Mesodermal cell (in vitro differentiated cells): Measurements from ENCODE around the gene PRRC1.
"Not testable (repeated sequence)": the region's sequence is repeated elsewhere in the genome, so short reads cannot be mapped to it uniquely, and the experiment has no call there.

Experiments used
- H3K27ac ChIP-seq: 2 replicates; pipeline ENCODE4 v1.7.0; 2013; ENCODE audit warnings: mild to moderate bottlenecking, low read depth, low read length, moderate library complexity; ENCODE audit not compliant: severe bottlenecking
- H3K36me3 ChIP-seq: 2 replicates; pipeline ENCODE4 v1.7.1; 2013; ENCODE audit warnings: mild to moderate bottlenecking, low read length, moderate library complexity; ENCODE audit not compliant: control insufficient read depth, insufficient read depth
- H3K4me1 ChIP-seq: one replicate; pipeline ENCODE4 v1.7.1; 2013; ENCODE audit warnings: mild to moderate bottlenecking, low read length; ENCODE audit not compliant: insufficient read depth, control insufficient read depth, poor library complexity, severe bottlenecking
- H3K4me3 ChIP-seq: 2 replicates; pipeline ENCODE4 v1.7.0; 2013; ENCODE audit warnings: low read length, control low read depth, mild to moderate bottlenecking; ENCODE audit not compliant: insufficient read depth, poor library complexity, severe bottlenecking; ENCODE audit errors: extremely low read depth
- H3K9me3 ChIP-seq: 2 replicates; pipeline ENCODE4 v1.7.1; 2013; ENCODE audit warnings: mild to moderate bottlenecking, low read length, moderate library complexity; ENCODE audit not compliant: control insufficient read depth
- WGBS, 2 experiments: methylation state at CpG; one replicate each; pipeline ENCODE4 v1.1.5; 2013; ENCODE audit warnings: missing lambda C conversion rate in 2 of 2; ENCODE audit not compliant: insufficient coverage in 2 of 2; 5-methylcytosine and 5-hydroxymethylcytosine counted together

Gene PRRC1

DNA sequence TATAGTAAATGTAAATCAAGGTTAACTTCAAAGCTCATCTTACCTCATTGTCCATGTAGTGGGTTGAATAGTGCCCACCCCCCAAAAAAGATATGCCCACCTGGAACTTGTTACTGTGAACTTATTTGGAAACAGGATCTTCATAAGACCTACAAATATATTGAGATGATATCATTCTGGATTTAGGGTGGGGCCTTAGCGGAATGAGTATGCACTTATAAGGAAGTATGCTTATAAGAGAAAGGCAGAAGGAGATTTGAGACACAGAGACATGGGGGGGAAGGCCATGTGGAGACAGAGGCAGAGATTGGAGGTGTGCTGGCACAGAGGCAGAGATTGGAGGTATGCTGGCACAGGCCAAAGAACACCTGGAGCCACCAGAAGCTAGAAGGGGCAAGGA lies 2.6 kb upstream of the PRRC1 start:
- WGBS, 2 experiments, result 89 to 100% methylated on average over 1 of the region's 1 CpG
- H3K27ac ChIP-seq, result no peak overlapping the region
- H3K4me3 ChIP-seq, result no peak overlapping the region

DNA sequence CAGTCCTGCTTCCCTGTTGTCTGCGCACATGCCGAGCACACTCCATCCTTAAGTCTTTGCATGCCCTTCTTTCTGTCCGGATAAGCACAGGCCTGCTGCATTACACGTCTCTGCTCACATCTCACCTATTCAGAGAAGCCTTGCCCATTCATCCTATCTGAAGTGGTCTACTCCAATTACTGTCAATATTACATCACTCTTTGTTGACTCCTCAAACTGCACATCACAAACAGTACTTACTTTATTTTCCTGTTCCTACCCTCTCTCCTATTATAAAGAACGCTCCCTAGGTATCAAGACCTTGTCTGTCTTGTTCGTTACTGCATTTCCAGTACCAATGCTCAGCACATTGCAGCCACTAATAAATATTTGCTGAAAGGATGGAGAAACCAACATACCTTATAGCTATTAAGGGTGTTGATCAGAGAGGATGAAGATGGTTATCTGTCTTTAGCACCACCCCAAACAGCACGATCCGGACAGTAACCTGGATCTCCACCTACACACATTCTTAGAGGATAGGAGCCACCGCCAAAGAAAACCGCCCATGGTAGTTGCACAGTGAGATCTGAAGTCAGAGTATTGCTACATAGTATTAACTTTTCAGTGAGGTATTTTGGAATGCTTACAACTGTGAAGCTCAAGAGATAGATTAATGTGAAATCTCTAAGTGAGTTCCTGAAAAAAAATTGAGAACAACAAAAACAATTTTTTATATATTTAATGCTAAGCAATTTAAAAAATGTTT lies 1.6 kb upstream of the PRRC1 start:
- WGBS, 2 experiments, result 87 to 90% methylated on average over 3 to 5 of the region's 10 CpGs
- Histone ChIP-seq H3K27ac (no peak overlapping the region), H3K36me3 (peaks cover 19% of the 10 kb centered on the region), H3K9me3 (peaks cover 8% of the 10 kb centered on the region), H3K4me1 (no peaks in the 10 kb centered on the region), H3K4me3 (no peak overlapping the region)

More for the DNA sequence above, 2.6 kb upstream of the PRRC1 start:
- Histone ChIP-seq H3K9me3 (no peaks in the 10 kb centered on the region), H3K36me3 (peaks cover 9% of the 10 kb centered on the region), H3K4me1 (no peaks in the 10 kb centered on the region)

- H3K9me3 ChIP-seq, result peaks cover 18% of the 10 kb centered on the region
- H3K4me3 ChIP-seq, result peak overlapping the region; percentile 97
- WGBS, 2 experiments, result 41 to 51% methylated on average over 7 to 9 of the region's 9 CpGs
- no peaks in the 10 kb centered on the region for H3K4me1 ChIP-seq
- peaks cover 31% of the 10 kb centered on the region for H3K36me3 ChIP-seq
- peak overlapping the region; percentile 26 for H3K27ac ChIP-seq
Measured at GRCh38 chr5:127517110-127517479, 345 bp upstream of the PRRC1 start.

DNA sequence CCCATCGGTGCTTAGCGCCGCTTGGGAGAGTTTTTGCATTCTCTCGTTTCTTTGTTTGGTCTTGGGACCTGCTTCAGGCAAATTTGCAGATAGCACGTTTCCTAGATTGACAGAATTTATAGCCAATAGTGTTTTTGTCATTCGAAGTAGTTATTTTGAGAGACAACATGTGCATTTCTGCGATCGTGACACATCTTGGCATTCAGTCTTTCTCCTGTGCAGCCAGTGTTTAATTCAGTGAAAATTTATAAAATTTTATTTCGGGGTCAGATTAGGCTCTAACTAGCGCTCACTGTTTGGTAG lies 830 bp downstream of the PRRC1 start:
- H3K9me3 ChIP-seq, result peaks cover 18% of the 10 kb centered on the region
- H3K4me1 ChIP-seq, result no peaks in the 10 kb centered on the region
- H3K27ac ChIP-seq, result peak overlapping the region; percentile 97
- WGBS, 2 experiments, result 3 to 9% methylated on average over 8 to 9 of the region's 10 CpGs
- peak overlapping the region; percentile 97 for H3K4me3 ChIP-seq
- H3K36me3 ChIP-seq, result peaks cover 41% of the 10 kb centered on the region

DNA sequence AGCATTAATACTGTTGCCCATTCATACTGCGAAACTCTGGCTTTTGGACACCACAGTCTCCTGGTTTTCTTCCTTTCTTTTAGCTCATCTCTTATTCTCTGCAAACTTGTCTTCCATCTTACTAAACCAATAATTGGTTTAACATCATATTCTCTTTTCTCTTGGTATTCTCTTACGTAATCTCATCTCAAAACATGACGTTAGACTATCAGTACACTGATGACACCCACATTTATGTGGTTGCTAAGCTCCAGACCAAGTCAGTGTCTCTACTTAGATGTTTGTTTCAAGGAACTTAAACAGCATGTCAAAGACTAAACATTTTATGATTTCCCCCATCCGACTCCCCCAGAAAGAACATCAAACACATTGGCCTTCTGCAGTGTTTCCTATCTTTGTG lies 2.1 kb downstream of the PRRC1 start:
- Histone ChIP-seq H3K36me3 (peaks cover 54% of the 10 kb centered on the region), H3K27ac (no peak overlapping the region), H3K9me3 (peaks cover 18% of the 10 kb centered on the region), H3K4me1 (no peaks in the 10 kb centered on the region), H3K4me3 (no peak overlapping the region)
- 99 to 100% methylated on average over 4 of the region's 4 CpGs for WGBS, 2 experiments

DNA sequence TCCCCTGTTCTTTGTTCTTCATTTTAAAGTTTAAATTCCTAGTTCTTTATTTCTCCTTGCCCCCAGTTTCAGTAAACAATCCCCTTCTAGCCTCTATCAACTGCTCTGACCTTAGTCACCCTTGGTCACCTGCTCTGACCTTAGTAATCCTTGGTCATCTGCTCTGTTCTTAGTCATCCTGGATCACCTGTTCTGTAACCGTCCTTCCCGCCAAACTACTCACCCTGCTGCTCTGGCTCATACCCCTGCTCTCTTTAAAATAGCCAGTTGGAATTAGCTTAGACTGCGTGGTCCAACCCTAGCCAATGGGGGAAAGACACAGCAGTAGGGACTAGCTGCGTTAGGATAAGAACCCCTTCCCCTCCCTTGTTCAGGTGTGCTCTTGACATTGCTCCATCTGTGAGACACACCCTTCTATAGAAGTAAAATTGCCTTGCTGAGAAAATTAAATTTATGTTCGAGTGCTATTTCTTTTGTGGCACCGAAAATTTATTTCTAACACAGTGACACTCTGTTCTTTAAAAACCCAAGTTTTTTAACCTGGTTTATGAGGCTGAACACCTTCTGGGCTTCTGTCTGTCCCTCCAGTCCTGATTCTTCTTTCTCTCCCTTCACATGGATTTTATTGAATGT lies 3.8 kb downstream of the PRRC1 start:
- H3K36me3 ChIP-seq, result peaks cover 66% of the 10 kb centered on the region
- no peak overlapping the region for H3K4me3 ChIP-seq
- WGBS, 2 experiments, result 86 to 95% methylated on average over 4 to 5 of the region's 6 CpGs
- H3K4me1 ChIP-seq, result no peaks in the 10 kb centered on the region
- peaks cover 18% of the 10 kb centered on the region for H3K9me3 ChIP-seq
- no peak overlapping the region for H3K27ac ChIP-seq

- peaks cover 17% of the 10 kb centered on the region for H3K9me3 ChIP-seq
- no peak overlapping the region for H3K4me3 ChIP-seq
- no peak overlapping the region for H3K27ac ChIP-seq
- H3K36me3 ChIP-seq, result peaks cover 79% of the 10 kb centered on the region
- no peaks in the 10 kb centered on the region for H3K4me1 ChIP-seq
- WGBS, 2 experiments, result no CpG with 5 or more reads among the region's 1 CpG
Measured at GRCh38 chr5:127525181-127525580, 7.7 kb downstream of the PRRC1 start.

DNA sequence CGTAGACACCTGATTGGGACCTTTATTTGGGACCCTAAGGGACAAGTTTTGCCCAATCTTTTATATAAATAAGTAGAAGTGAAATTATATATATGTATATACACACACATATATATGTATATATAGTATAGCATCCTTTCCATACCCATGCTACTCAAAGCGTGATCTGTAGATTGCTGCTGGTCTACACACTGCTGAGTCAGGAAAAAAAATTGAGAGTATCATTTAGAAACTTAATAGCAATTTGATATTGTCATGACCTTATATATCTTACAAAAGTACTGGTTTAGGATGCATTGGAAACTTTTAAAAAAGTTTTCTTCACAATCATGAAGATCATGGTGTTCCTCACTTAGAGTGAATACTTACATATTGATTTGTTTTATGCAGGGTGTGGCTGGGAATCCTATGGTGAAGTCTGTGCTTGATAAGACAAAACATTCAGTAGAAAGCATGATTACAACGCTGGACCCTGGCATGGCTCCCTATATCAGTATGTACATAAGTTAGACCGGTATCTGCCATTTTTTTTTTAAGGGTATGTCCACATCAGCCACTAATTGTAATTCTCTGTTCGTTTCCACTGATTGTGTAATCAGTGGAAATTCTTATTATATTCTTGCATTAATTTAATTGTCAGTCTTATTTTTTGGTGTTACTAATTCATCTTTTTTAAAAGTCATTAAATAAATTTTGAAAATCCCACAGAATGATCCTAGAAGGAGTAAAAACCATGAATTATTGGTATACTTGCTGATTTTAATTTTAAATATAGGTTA lies 12.7 kb downstream of the PRRC1 start:
- Histone ChIP-seq H3K36me3 (peaks cover 68% of the 10 kb centered on the region), H3K4me3 (no peak overlapping the region), H3K9me3 (no peaks in the 10 kb centered on the region), H3K4me1 (no peaks in the 10 kb centered on the region), H3K27ac (no peak overlapping the region)
- WGBS, 2 experiments, result 78 to 100% methylated on average over 1 to 2 of the region's 5 CpGs

DNA sequence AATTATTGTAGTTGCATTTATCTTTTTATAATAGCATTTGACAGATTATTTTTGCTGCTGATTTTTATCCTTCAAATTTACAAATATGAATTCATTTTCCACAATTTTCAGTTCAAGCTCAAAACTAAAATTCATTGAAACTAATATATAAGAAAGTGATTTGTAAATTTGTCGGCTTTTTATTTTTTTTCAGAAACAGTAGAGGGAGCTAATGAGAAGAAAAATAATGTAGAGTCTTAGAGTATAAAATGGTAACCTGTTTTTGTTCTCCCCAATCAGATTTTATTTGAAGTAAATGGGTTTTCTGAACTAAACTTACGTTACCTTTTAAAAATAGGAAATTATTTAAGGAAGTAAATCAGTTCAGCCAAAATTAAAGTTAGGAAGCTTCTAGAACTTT lies 19.2 kb downstream of the PRRC1 start:
- Histone ChIP-seq H3K36me3 (peaks cover 71% of the 10 kb centered on the region), H3K27ac (no peak overlapping the region), H3K4me1 (no peaks in the 10 kb centered on the region), H3K4me3 (no peak overlapping the region), H3K9me3 (peaks cover 3% of the 10 kb centered on the region)
- WGBS, 2 experiments, result no CpG with 5 or more reads among the region's 2 CpGs

DNA sequence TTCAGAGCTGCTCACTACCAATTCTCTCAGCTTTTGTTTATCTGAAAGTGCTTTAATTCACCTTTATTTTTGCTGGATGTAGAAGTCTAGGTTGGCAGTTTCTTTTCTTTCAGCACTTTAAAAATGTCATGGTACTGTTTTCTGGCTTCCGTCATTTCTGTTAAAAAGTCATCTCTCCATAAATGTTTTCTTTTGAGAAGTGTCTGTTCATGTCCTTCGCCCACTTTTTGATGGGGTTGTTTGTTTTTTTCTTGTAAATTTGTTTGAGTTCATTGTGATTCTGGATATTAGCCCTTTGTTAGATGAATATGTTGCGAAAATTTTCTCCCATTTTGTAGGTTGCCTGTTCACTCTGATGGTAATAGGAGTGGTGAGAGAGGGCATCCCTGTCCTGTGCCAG lies 23.1 kb downstream of the PRRC1 start:
- 100% methylated on average over 1 to 2 of the region's 3 CpGs for WGBS, 2 experiments
- H3K27ac ChIP-seq, H3K4me1 ChIP-seq, H3K9me3 ChIP-seq, H3K4me3 ChIP-seq: not testable (repeated sequence)
- H3K36me3 ChIP-seq, result peaks cover 42% of the 10 kb centered on the region

- H3K36me3 ChIP-seq, result peaks cover 23% of the 10 kb centered on the region
- H3K4me3 ChIP-seq, H3K4me1 ChIP-seq, H3K9me3 ChIP-seq, H3K27ac ChIP-seq: not testable (repeated sequence)
- no CpG with 5 or more reads among the region's 1 CpG for WGBS, 2 experiments
Measured at GRCh38 chr5:127545249-127545648, 27.8 kb downstream of the PRRC1 start.
